HepG2 (cell line): ENCODE data around the gene HAS3. TPM values are rescaled to one million over a fixed set of nuclear protein-coding genes. Genes with fewer than 3 reads are reported as not detected.
A peak's percentile ranks its signal among the peaks of the same experiment; 100 is the strongest.

Experiments
- AHR ChIP-seq: IDR thresholded peaks from 2 replicates; pipeline ENCODE4 v1.6.1; 2018; ENCODE audit warnings: missing genetic modification reagents, missing compliant biosample characterization
- CSRNP1 ChIP-seq: sonication (generic); formaldehyde crosslinking; IDR thresholded peaks from 2 replicates; pipeline ENCODE4 v1.8.1; 2023; ENCODE audit warnings: mild to moderate bottlenecking, missing genetic modification reagents
- DNMT3B ChIP-seq: conservative IDR thresholded peaks from 2 replicates; pipeline ENCODE4 v1.6.1; 2016; ENCODE audit warnings: missing biosample characterization, control low read depth
- HBP1 ChIP-seq: IDR thresholded peaks from 2 replicates; pipeline ENCODE4 v1.6.1; 2016; ENCODE audit warnings: low read depth, control low read depth
- HNF4G ChIP-seq, 2 experiments: sonication (generic) in 1 of 2; formaldehyde crosslinking in 1 of 2; IDR thresholded peaks; 2 replicates each; pipeline versions ENCODE4 v1.4.0 to v1.6.1; 2011 to 2020; ENCODE audit warnings: borderline replicate concordance in 2 of 2, low read depth in 2 of 2, mild to moderate bottlenecking in 2 of 2, low read length in 1 of 2, missing genetic modification reagents in 1 of 2, moderate library complexity in 1 of 2
- HOXA7 ChIP-seq: sonication (generic); formaldehyde crosslinking; IDR thresholded peaks from 2 replicates; pipeline ENCODE4 v1.8.1; 2022; ENCODE audit warnings: mild to moderate bottlenecking, missing genetic modification reagents, moderate library complexity
- KMT2B ChIP-seq: IDR thresholded peaks from 2 replicates; pipeline ENCODE4 v1.6.1; 2016; ENCODE audit warnings: missing genetic modification reagents, missing compliant biosample characterization
- PRDM10 ChIP-seq: sonication (generic); formaldehyde crosslinking; IDR thresholded peaks from 2 replicates; pipeline ENCODE4 v1.4.0; 2020; ENCODE audit warnings: low read depth, missing genetic modification reagents
- SP4 ChIP-seq: sonication (generic); formaldehyde crosslinking; IDR thresholded peaks from 2 replicates; pipeline ENCODE4 v1.8.1; 2023; ENCODE audit warnings: mild to moderate bottlenecking, missing genetic modification reagents
- ZNF20 ChIP-seq: sonication (generic); formaldehyde crosslinking; IDR thresholded peaks from 2 replicates; pipeline ENCODE4 v1.4.0; 2020; ENCODE audit warnings: mild to moderate bottlenecking, moderate library complexity, missing genetic modification reagents
- ZNF232 ChIP-seq: sonication (generic); formaldehyde crosslinking; IDR thresholded peaks from 2 replicates; pipeline ENCODE4 v1.4.0; 2020; ENCODE audit warnings: missing genetic modification reagents, borderline replicate concordance
- ZNF652 ChIP-seq: IDR thresholded peaks from 2 replicates; pipeline ENCODE4 v1.6.1; 2016; ENCODE audit warnings: low read depth, borderline replicate concordance
- ZNF687 ChIP-seq: sonication (generic); formaldehyde crosslinking; IDR thresholded peaks from 2 replicates; pipeline ENCODE4 v1.5.1; 2020; ENCODE audit warnings: mild to moderate bottlenecking, missing genetic modification reagents, moderate library complexity
- ZSCAN25 ChIP-seq: sonication (generic); formaldehyde crosslinking; IDR thresholded peaks from 2 replicates; pipeline ENCODE4 v1.8.0; 2022; ENCODE audit warnings: mild to moderate bottlenecking, missing genetic modification reagents
- polyA plus RNA-seq, 8 experiments: library from polyadenylated mRNA; depleted of rRNA in 3 of 8; stranded (reverse) in 7 of 8; unstranded in 1 of 8; fragments of >200 nt; fragmentation: Illumina TruSeq in 4 of 8; extraction: Trizol in 4 of 8; gene quantifications; 2 replicates each; pipeline versions ENCODE4 v1.2.1 to v1.2.3, GENCODE V29; 2011 to 2016; ENCODE audit warnings: low read depth in 4 of 8, missing spikeins in 1 of 8, mixed read lengths in 1 of 8; ENCODE audit not compliant: insufficient read depth in 1 of 8
- total RNA-seq, 5 experiments: library from RNA; depleted of rRNA; stranded (reverse); fragments of >200 nt; fragmentation: Illumina TruSeq; extraction: Trizol; gene quantifications; 2 replicates each; pipeline ENCODE4 v1.2.3, GENCODE V29; 2016; ENCODE audit warnings: low read depth in 1 of 5

HAS3 gene
- total and polyA plus RNA-seq, 2 of the 13 experiments (the other 11 are each of a cell fraction or from before 2014, with no cell fraction given): 0.04 to 0.30 TPM

GRCh38 chr16:69089091-69089910 lies 16.2 kb upstream of the HAS3 start (continued):
- TF ChIP-seq ZNF687 (CRISPR knock-in tag) (peak; percentile 94), ZSCAN25 (CRISPR knock-in tag) (0 out of 2 replicates have a peak, but pooled peaks have one; percentile 38), ZNF232 (CRISPR knock-in tag) (no peak; the same call in 1 of the 2 replicates), AHR (CRISPR knock-in tag) (no peak), ZNF652 (CRISPR knock-in tag) (no peak), KMT2B (CRISPR knock-in tag) (0 out of 2 replicates have a peak, but pooled peaks have one; percentile 26), HBP1 (CRISPR knock-in tag) (0 out of 2 replicates have a peak, but pooled peaks have one; percentile 20), HOXA7 (peak; percentile 58), SP4 (CRISPR knock-in tag) (peak; percentile 65; the same call in 1 of the 2 replicates), DNMT3B (CRISPR knock-in tag) (no peak), PRDM10 (CRISPR knock-in tag) (0 out of 2 replicates have a peak, but pooled peaks have one; percentile 29), HNF4G (IDR thresholded peaks at IDR 0.05; ENCODE audit: borderline replicate concordance, low read depth, low read length) (no peak), HNF4G (CRISPR knock-in tag; IDR thresholded peaks at IDR 0.05; ENCODE audit: borderline replicate concordance, low read depth) (peak; percentile 19; the same call in 1 of the 2 replicates), CSRNP1 (CRISPR knock-in tag) (peak; percentile 79), ZNF20 (CRISPR knock-in tag) (no peak)
